Neuronal stem cell (in vitro differentiated cells): Measurements from ENCODE around the gene PRKCE.

Experiments
- DNase-seq: peaks from one replicate; pipeline ENCODE4 v3.0.0-alpha.2; 2013; ENCODE audit warnings: low spot score
- H2AFZ ChIP-seq: one replicate; pipeline ENCODE4 v1.6.1; 2013; ENCODE audit warnings: mild to moderate bottlenecking, low read length, inconsistent platforms
- H2AK5ac ChIP-seq: 2 replicates; pipeline ENCODE4 v1.6.1; 2013; ENCODE audit warnings: low read depth, mild to moderate bottlenecking, inconsistent platforms, low read length, moderate library complexity, mixed read lengths
- H2BK120ac ChIP-seq: 2 replicates; pipeline ENCODE4 v1.6.1; 2013; ENCODE audit warnings: low read depth, mild to moderate bottlenecking, inconsistent platforms, low read length, moderate library complexity, mixed read lengths
- H2BK12ac ChIP-seq: one replicate; pipeline ENCODE4 v1.6.1; 2013; ENCODE audit warnings: low read length, inconsistent platforms
- H2BK15ac ChIP-seq: 2 replicates; pipeline ENCODE4 v1.6.1; 2013; ENCODE audit warnings: mild to moderate bottlenecking, low read length, inconsistent platforms, mixed read lengths
- H2BK5ac ChIP-seq: one replicate; pipeline ENCODE4 v1.6.1; 2013; ENCODE audit warnings: inconsistent platforms, mild to moderate bottlenecking, low read length, moderate library complexity
- H3K14ac ChIP-seq: one replicate; pipeline ENCODE4 v1.6.1; 2013; ENCODE audit warnings: low read length, inconsistent platforms
- H3K18ac ChIP-seq: 2 replicates; pipeline ENCODE4 v1.6.1; 2013; ENCODE audit warnings: low read length, inconsistent platforms
- H3K23ac ChIP-seq: 2 replicates; pipeline ENCODE4 v1.6.1; 2013; ENCODE audit warnings: low read depth, mild to moderate bottlenecking, mixed read lengths, low read length, inconsistent platforms; ENCODE audit not compliant: poor library complexity
- H3K27ac ChIP-seq: replicated peaks from 3 replicates; pipeline ENCODE4 v1.5.1; 2013; ENCODE audit warnings: low read length, inconsistent platforms
- H3K27me3 ChIP-seq, 3 experiments: 2 replicates each; pipeline ENCODE4 v1.6.1; 2013; ENCODE audit warnings: low read length in 3 of 3, mild to moderate bottlenecking in 2 of 3, inconsistent platforms in 1 of 3, low read depth in 1 of 3, mixed read lengths in 1 of 3, moderate library complexity in 1 of 3; ENCODE audit not compliant: control insufficient read depth in 3 of 3, insufficient read depth in 3 of 3
- H3K36me3 ChIP-seq, 2 donors: replicated peaks in 1 of 2; 2 replicates each; pipeline ENCODE4 v1.6.1; 2013; ENCODE audit warnings: low read length in 2 of 2; ENCODE audit not compliant: control insufficient read depth in 2 of 2, insufficient read depth in 2 of 2
- H3K4ac ChIP-seq: 2 replicates; pipeline ENCODE4 v1.6.1; 2013; ENCODE audit warnings: inconsistent platforms, mild to moderate bottlenecking, low read length, moderate library complexity
- H3K4me1 ChIP-seq, 2 donors: 1 replicate in 1 of 2; 2 replicates in 1 of 2; pipeline ENCODE4 v1.6.1; 2013; ENCODE audit warnings: low read length in 2 of 2, low read depth in 1 of 2; ENCODE audit not compliant: control insufficient read depth in 2 of 2, insufficient read depth in 1 of 2
- H3K4me2 ChIP-seq: one replicate; pipeline ENCODE4 v1.6.1; 2013; ENCODE audit warnings: mild to moderate bottlenecking, low read length, inconsistent platforms; ENCODE audit not compliant: insufficient read depth, poor library complexity, severe bottlenecking
- H3K4me3 ChIP-seq, 2 donors: 2 replicates each; pipeline ENCODE4 v1.5.1; 2013; ENCODE audit warnings: low read length in 2 of 2, mild to moderate bottlenecking in 2 of 2, inconsistent platforms in 1 of 2, moderate library complexity in 1 of 2
- H3K79me1 ChIP-seq: one replicate; pipeline ENCODE4 v1.6.1; 2013; ENCODE audit warnings: low read depth, mild to moderate bottlenecking, inconsistent platforms, low read length, moderate library complexity
- H3K9ac ChIP-seq: one replicate; pipeline ENCODE4 v1.6.1; 2013; ENCODE audit warnings: mild to moderate bottlenecking, low read depth, low read length, inconsistent platforms; ENCODE audit not compliant: poor library complexity
- H3K9me3 ChIP-seq, 2 donors: replicated peaks in 1 of 2; 2 replicates each; pipeline versions ENCODE3 to v1.6.1; 2013; ENCODE audit warnings: low read length in 2 of 2, mild to moderate bottlenecking in 2 of 2, inconsistent platforms in 1 of 2, low read depth in 1 of 2, mixed read lengths in 1 of 2, moderate library complexity in 1 of 2; ENCODE audit not compliant: control insufficient read depth in 2 of 2, insufficient read depth in 1 of 2
- H4K8ac ChIP-seq: one replicate; pipeline ENCODE4 v1.6.1; 2013; ENCODE audit warnings: low read depth, mild to moderate bottlenecking, inconsistent platforms, low read length, moderate library complexity
- H4K91ac ChIP-seq: one replicate; pipeline ENCODE4 v1.6.1; 2013; ENCODE audit warnings: low read length, low read depth, mild to moderate bottlenecking, inconsistent platforms; ENCODE audit not compliant: poor library complexity
- WGBS, 2 donors: extraction: QIAGEN DNeasy Blood & Tissue Kit; methylation state at CpG; one replicate each; pipeline ENCODE4 v1.1.7; 2013; ENCODE audit warnings: missing lambda C conversion rate in 2 of 2, mixed read lengths in 1 of 2; ENCODE audit not compliant: insufficient read length in 2 of 2, insufficient replicate concordance in 1 of 2; ENCODE audit errors: extremely low coverage in 2 of 2; 5-methylcytosine and 5-hydroxymethylcytosine counted together

The PRKCE gene

GRCh38 chr2:46012618-46013240, 361.3 kb downstream of the PRKCE start:
- Histone ChIP-seq H3K4me1 (peaks cover 5 to 12% of the 10 kb centered on the region in 2 donors), H3K27ac (no peak overlapping the region), H3K9me3 (peaks cover 0 to 4% of the 10 kb centered on the region in 2 donors), H3K79me1 (no peaks in the 10 kb centered on the region), H3K14ac (no peak overlapping the region), H2BK12ac (no peak overlapping the region), H2BK15ac (no peak overlapping the region), H3K36me3 (peaks cover 0 to 5% of the 10 kb centered on the region in 2 donors), H3K18ac (no peak overlapping the region), H3K23ac (no peak overlapping the region), H2BK120ac (no peak overlapping the region), H4K8ac (no peak overlapping the region), H3K4me3 (no peak overlapping the region), H2BK5ac (no peak overlapping the region), H3K27me3 (no peaks in the 10 kb centered on the region), H4K91ac (no peak overlapping the region), H3K9ac (no peak overlapping the region), H2AK5ac (no peak overlapping the region), H3K4ac (no peak overlapping the region), H2AFZ (no peak overlapping the region), H3K4me2 (no peak overlapping the region)
- no CpG with 5 or more reads among the region's 3 CpGs for WGBS, 2 donors
- DNase-seq: no peak

- Histone ChIP-seq H3K27ac (no peak overlapping the region), H2BK12ac (no peak overlapping the region), H3K18ac (no peak overlapping the region), H2AFZ (no peak overlapping the region), H3K4me1 (peaks cover 5 to 12% of the 10 kb centered on the region in 2 donors), H2BK5ac (no peak overlapping the region), H3K27me3 (no peaks in the 10 kb centered on the region), H4K91ac (no peak overlapping the region), H3K4me2 (no peak overlapping the region), H3K14ac (no peak overlapping the region), H3K23ac (no peak overlapping the region), H2AK5ac (no peak overlapping the region), H2BK120ac (no peak overlapping the region), H3K36me3 (peaks cover 0 to 4% of the 10 kb centered on the region in 2 donors), H3K79me1 (no peaks in the 10 kb centered on the region), H3K9me3 (peaks cover 0 to 4% of the 10 kb centered on the region in 2 donors), H3K4me3 (no peak overlapping the region), H2BK15ac (no peak overlapping the region), H3K4ac (no peak overlapping the region), H4K8ac (no peak overlapping the region), H3K9ac (no peak overlapping the region)
- DNase-seq: no peak
- WGBS, 2 donors: no CpG with 5 or more reads among the region's 5 CpGs
Observed at GRCh38 chr2:46013726-46014125, 362.3 kb downstream of the PRKCE start.

- no peak overlapping the region for H3K9ac ChIP-seq
- no peak overlapping the region for H3K18ac ChIP-seq
- no peak overlapping the region for H3K4ac ChIP-seq
- H2AK5ac ChIP-seq: no peak overlapping the region
- no peak for DNase-seq
- no peak overlapping the region for H2BK120ac ChIP-seq
- H2BK12ac ChIP-seq: no peak overlapping the region
- peak overlapping the region; percentile 15 for H3K27ac ChIP-seq
- H4K91ac ChIP-seq: no peak overlapping the region
- H3K23ac ChIP-seq: no peak overlapping the region
- H3K27me3 ChIP-seq: no peaks in the 10 kb centered on the region
- no peak overlapping the region for H4K8ac ChIP-seq
- H3K9me3 ChIP-seq: peaks cover 0 to 4% of the 10 kb centered on the region in 2 donors
- peak overlapping the region; percentile 55 for H2AFZ ChIP-seq
- H3K14ac ChIP-seq: no peak overlapping the region
- H3K36me3 ChIP-seq: peaks cover 0 to 4% of the 10 kb centered on the region in 2 donors
- no peak overlapping the region for H2BK15ac ChIP-seq
- WGBS, 2 donors: no CpG with 5 or more reads among the region's 6 CpGs
- H2BK5ac ChIP-seq: no peak overlapping the region
- H3K4me1 ChIP-seq: peaks cover 5 to 12% of the 10 kb centered on the region in 2 donors
- H3K4me3 ChIP-seq: no peak overlapping the region
- H3K79me1 ChIP-seq: no peaks in the 10 kb centered on the region
- no peak overlapping the region for H3K4me2 ChIP-seq
Observed at GRCh38 chr2:46014911-46015654, 363.6 kb downstream of the PRKCE start.

- no peak for DNase-seq
- no peak overlapping the region for H3K4ac ChIP-seq
- no peak overlapping the region for H3K23ac ChIP-seq
- no CpG with 5 or more reads among the region's 7 CpGs for WGBS, 2 donors
- H2BK5ac ChIP-seq: no peak overlapping the region
- H3K4me1 ChIP-seq: peaks cover 5 to 12% of the 10 kb centered on the region in 2 donors
- H3K79me1 ChIP-seq: no peaks in the 10 kb centered on the region
- no peak overlapping the region for H3K18ac ChIP-seq
- peaks cover 0 to 3% of the 10 kb centered on the region in 2 donors for H3K36me3 ChIP-seq
- no peak overlapping the region for H3K14ac ChIP-seq
- H2BK12ac ChIP-seq: no peak overlapping the region
- no peak overlapping the region for H3K4me2 ChIP-seq
- H3K27me3 ChIP-seq: no peaks in the 10 kb centered on the region
- no peak overlapping the region for H3K9ac ChIP-seq
- no peak overlapping the region for H2BK120ac ChIP-seq
- no peak overlapping the region for H4K91ac ChIP-seq
- H2AFZ ChIP-seq: peak overlapping the region; percentile 55
- no peak overlapping the region for H2BK15ac ChIP-seq
- H4K8ac ChIP-seq: no peak overlapping the region
- H3K9me3 ChIP-seq: peaks cover 0 to 4% of the 10 kb centered on the region in 2 donors
- peak overlapping the region; percentile 15 for H3K27ac ChIP-seq
- no peak overlapping the region for H2AK5ac ChIP-seq
- H3K4me3 ChIP-seq: no peak overlapping the region
Observed at GRCh38 chr2:46015671-46016070, 364.2 kb downstream of the PRKCE start.
